ENCODE measurements around the gene AVPI1. TPM values are rescaled to one million over a fixed set of nuclear protein-coding genes. Genes with fewer than 3 reads are reported as not detected.

The AVPI1 gene
- total and polyA plus RNA-seq, 2 of the 13 experiments (the other 11 are each of a cell fraction or from before 2014, with no cell fraction given) = 39.8 to 61.2 TPM

DNA sequence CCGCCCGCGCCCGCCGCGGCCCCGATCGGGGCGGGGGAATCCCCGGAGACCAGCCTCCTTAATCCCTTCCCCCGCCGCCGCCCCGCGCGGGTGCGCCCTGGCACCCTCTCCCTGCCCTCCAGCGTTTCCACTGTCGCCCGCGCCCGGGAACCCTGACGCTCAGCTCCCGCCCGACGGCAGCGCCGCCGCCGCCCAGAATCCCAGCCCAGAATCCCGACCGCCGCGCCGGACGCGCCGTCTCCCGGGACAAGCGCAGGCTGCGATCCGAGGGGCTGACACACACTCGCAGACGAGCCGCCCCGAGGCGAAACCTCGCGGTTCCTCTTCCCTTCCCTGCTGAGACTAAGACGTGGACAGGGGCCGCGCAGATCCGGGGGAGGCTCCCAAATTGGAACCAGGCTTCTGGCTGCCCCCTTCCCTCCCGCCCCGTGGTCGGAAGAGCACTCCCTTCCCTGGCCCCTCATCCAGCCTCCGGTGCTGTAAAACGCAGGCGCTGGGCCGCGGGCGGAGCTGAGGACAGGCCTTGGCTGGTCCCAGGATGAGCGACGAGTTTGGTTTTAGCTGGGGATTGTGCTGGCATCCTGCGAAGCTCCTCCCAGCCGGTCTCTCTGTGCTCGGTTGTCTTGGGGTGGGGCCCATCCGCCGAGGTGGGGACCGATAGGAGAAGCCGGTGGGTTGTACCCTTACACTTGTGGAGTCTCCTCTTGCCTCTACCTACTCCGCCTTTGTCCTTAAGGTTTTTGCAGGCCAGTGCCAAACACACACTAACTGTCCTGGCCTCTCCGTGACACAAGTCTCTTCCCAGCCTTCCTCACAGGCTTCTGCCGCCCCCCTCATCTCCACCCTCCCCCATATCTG lies 27.6 kb upstream of the AVPI1 start:
- 82% methylated on average over 46 of the region's 74 CpGs for WGBS (ENCODE audit: low lambda C conversion rate)
- intact Hi-C loops (cut with micrococcal nuclease; ENCODE audit: unreplicated experiment) (no loop called here), in situ Hi-C loops (cut with HindIII; ENCODE audit: extremely low pct_ligation_motif_present, low pct_unique_long_range_greater_than_20kb) (no loop called here)
- no peak overlapping the region for H3K27ac ChIP-seq (ENCODE audit: extremely low read length, insufficient read depth, low read length)
- H3K36me3 ChIP-seq (replicated peaks in 1 of 2; ENCODE audit: control insufficient read depth in 1 of 2, insufficient read depth in 2 of 2, low read length in 2 of 2) = no peaks in the 10 kb centered on the region
- DNase-seq (ENCODE audit: low spot score) (no peak), ATAC-seq (no peak), FAIRE-seq (no peak)
- no peak overlapping the region for H3K4me3 ChIP-seq (replicated peaks in 1 of 3; ENCODE audit: insufficient read depth in 1 of 3, low read depth in 2 of 3, low read length in 3 of 3)
- TF ChIP-seq MEF2D (CRISPR knock-in tag; IDR thresholded peaks at IDR 0.05) = no peak
- TF ChIP-seq KAT2B (IDR thresholded peaks at IDR 0.05; ENCODE audit: borderline replicate concordance, low read depth, low read length) = no peak
- no peak for TF ChIP-seq MTA1 (CRISPR knock-in tag; IDR thresholded peaks at IDR 0.05; ENCODE audit: borderline replicate concordance)
- no peak for TF ChIP-seq KMT2B (CRISPR knock-in tag; IDR thresholded peaks at IDR 0.05)
- no peak for TF ChIP-seq PRDM10 (CRISPR knock-in tag; IDR thresholded peaks at IDR 0.05; ENCODE audit: low read depth)
- no peak for TF ChIP-seq ZNF770 (CRISPR knock-in tag; IDR thresholded peaks at IDR 0.05)
- no peak for TF ChIP-seq ZNF607 (CRISPR knock-in tag; IDR thresholded peaks at IDR 0.05; ENCODE audit: borderline replicate concordance)
- no peak for TF ChIP-seq XBP1 (CRISPR knock-in tag; IDR thresholded peaks at IDR 0.05)
- TF ChIP-seq TEAD2 (CRISPR knock-in tag; IDR thresholded peaks at IDR 0.05) = no peak
- no peak for TF ChIP-seq ZBTB21 (CRISPR knock-in tag; IDR thresholded peaks at IDR 0.05)
- no peak for TF ChIP-seq ZNF552 (CRISPR knock-in tag; IDR thresholded peaks at IDR 0.05; ENCODE audit: borderline replicate concordance)
- no peak for TF ChIP-seq ZNF558 (CRISPR knock-in tag; IDR thresholded peaks at IDR 0.05; ENCODE audit: borderline replicate concordance)
- no peak overlapping the region for H3K9ac ChIP-seq (ENCODE audit: insufficient read depth, low read depth, low read length)
- peaks cover 0 to 10% of the 10 kb centered on the region in 2 experiments; a peak in 2 of 5 replicates for H3K27me3 ChIP-seq (ENCODE audit: control insufficient read depth in 1 of 2, insufficient read depth in 2 of 2, low read length in 2 of 2)
- H3K79me2 ChIP-seq (ENCODE audit: insufficient read depth, low read length) = no peaks in the 10 kb centered on the region
- peaks cover 27% of the 10 kb centered on the region for H3K4me1 ChIP-seq (ENCODE audit: insufficient read depth, low read length)
- no peaks in the 10 kb centered on the region for H4K20me1 ChIP-seq (ENCODE audit: insufficient read depth, low read length)
- no peaks in the 10 kb centered on the region for H3K9me3 ChIP-seq (ENCODE audit: low read length)
- no peak overlapping the region for H3K4me2 ChIP-seq (ENCODE audit: low read depth, low read length)
- no TSS peak for BruUV-seq (replicated peaks)
- H2AFZ ChIP-seq (ENCODE audit: low read length) = no peak overlapping the region
- ChIA-PET POLR2A (no interaction called here), CTCF (ENCODE audit: low intra/inter-chr PET ratio, low total read pairs) (no interaction called here)

Data from HepG2 (cell line).